SU-DHL-6 (cell line): ENCODE results near the gene DEAF1.

Experiments
- CTCF ChIP-seq: fragments of 200-600 bp; sonication (generic); IDR thresholded peaks from one replicate; pipeline ENCODE4 v1.5.1; 2017; ENCODE audit warnings: antibody characterized with exemption, mild to moderate bottlenecking, low read length, moderate library complexity; ENCODE audit not compliant: insufficient read depth, poor library complexity, severe bottlenecking
- EZH2phosphoT487 ChIP-seq: fragments of 200-600 bp; sonication (generic), shearing (Covaris generic); conservative IDR thresholded peaks from 2 replicates; pipeline ENCODE4 v1.6.1; 2018; ENCODE audit warnings: mild to moderate bottlenecking, antibody characterized with exemption, low read length, moderate library complexity, mixed read lengths

GRCh38 chr11:699753-700152 lies 4.7 kb upstream of the DEAF1 start:
- TF ChIP-seq CTCF (no peak), EZH2phosphoT487 (no peak)
